IPS DF 19.7 (cell line): ENCODE data around the gene SHKBP1.
"Not testable (repeated sequence)": the region's sequence is repeated elsewhere in the genome, so short reads cannot be mapped to it uniquely, and the experiment has no call there.

ENCODE experiments used
- DNase-seq: peaks from one replicate; pipeline ENCODE4 v3.0.0-alpha.2; 2013; ENCODE audit warnings: low read depth, low spot score

SHKBP1 gene

DNA sequence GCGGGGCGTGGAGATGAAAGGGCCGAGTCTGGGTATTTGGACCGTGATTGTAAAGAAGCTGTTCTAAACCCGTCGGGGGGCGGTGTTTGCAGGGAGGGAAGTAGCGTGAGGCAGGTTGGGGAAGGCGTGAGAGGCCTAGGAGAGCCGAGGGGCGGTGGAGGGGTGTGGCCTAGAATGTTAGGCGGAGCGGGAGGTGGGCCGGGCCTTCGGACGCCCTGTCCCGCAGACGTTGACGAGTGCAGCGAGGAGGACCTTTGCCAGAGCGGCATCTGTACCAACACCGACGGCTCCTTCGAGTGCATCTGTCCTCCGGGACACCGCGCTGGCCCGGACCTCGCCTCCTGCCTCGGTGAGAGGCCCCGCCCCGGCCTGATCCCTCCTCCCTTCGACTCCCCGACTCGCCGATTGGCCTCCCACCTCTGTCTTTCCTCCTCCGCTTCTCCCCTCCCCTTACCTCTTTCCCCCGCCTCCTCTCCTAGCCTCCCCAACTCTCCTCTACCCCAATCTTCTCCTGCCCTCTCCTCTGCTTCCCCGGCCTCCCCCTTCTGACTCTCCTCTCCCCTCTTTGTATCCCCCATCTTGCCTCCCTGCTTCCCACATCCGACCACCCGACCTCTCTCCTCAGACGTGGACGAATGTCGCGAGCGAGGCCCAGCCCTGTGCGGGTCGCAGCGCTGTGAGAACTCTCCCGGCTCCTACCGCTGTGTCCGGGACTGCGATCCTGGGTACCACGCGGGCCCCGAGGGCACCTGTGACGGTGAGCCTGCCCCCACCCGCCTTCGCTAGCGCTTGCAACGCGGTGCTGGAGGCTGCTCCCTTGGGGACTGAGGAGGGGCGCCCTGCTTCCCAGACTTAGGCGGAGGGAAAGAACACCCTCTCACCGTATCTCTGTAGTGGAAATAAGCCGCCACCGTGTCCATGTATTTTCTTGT, 37.3 kb downstream of the SHKBP1 start:
- no peak for DNase-seq

- DNase-seq: no peak
These were observed 38.1 kb downstream of the SHKBP1 start for GRCh38 chr19:40614622-40615411.

DNA sequence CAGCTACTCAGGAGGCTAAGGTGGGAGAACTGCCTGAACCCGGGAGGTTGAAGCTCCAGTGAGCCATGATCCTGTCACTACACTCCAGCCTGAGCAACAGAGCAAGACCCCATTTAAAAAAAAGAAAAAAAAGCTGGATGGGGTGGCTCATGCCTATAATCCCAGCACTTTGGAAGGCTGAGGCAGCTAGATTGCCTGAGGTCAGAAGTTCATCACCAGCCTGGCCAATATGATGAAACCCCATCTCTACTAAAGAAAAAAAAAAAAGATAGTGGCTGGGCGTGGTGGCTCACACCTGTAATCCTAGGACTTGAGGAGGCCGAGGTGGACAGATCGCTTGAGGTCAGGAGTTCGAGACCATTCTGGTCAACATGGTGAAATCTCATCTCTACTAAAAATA, 39.5 kb downstream of the SHKBP1 start:
- no peak for DNase-seq

GRCh38 chr19:40616941-40617340, 40.3 kb downstream of the SHKBP1 start:
- no peak for DNase-seq

DNA sequence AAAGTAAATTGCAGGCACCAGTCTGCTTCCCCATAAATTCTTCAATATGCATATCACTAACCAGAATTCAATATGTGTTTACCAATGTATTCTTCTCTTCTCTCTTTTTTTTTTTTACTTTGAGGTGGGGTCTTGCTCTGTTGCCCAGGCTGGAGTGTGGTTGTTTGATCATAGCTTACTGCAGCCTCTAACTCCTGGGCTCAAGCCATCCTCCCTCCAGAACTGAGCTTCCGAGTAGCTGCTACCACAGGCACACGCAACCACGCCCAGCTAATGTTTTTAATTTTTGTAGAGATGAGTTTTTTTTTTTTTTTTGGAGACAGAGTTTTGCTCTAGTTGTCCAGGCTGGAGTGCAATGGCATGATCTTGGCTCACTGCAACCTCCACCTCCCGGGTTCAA, 41.3 kb downstream of the SHKBP1 start:
- no peak for DNase-seq

- no peak for DNase-seq
These were observed 42.9 kb downstream of the SHKBP1 start for GRCh38 chr19:40619333-40620160.

GRCh38 chr19:40620161-40620485, 43.5 kb downstream of the SHKBP1 start:
- DNase-seq: no peak

GRCh38 chr19:40621283-40621682, 44.6 kb downstream of the SHKBP1 start:
- DNase-seq: no peak

GRCh38 chr19:40621966-40622772, 45.5 kb downstream of the SHKBP1 start:
- no peak for DNase-seq

DNA sequence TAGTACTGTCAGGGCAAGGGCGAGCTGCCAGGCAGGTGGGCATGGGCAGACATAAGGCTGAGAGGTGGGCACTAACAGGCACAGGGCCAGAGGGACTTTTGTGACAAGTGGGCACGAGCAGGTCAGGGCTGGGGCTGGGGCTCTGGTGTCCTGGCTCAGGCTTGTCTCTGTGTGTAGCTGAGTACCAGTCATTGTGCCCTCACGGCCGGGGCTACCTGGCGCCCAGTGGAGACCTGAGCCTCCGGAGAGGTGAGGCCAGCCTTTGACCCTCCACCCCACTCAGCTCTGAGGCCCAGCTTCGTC, 46.1 kb downstream of the SHKBP1 start:
- no peak for DNase-seq

GRCh38 chr19:40623403-40624251, 47.0 kb downstream of the SHKBP1 start:
- no peak for DNase-seq

DNA sequence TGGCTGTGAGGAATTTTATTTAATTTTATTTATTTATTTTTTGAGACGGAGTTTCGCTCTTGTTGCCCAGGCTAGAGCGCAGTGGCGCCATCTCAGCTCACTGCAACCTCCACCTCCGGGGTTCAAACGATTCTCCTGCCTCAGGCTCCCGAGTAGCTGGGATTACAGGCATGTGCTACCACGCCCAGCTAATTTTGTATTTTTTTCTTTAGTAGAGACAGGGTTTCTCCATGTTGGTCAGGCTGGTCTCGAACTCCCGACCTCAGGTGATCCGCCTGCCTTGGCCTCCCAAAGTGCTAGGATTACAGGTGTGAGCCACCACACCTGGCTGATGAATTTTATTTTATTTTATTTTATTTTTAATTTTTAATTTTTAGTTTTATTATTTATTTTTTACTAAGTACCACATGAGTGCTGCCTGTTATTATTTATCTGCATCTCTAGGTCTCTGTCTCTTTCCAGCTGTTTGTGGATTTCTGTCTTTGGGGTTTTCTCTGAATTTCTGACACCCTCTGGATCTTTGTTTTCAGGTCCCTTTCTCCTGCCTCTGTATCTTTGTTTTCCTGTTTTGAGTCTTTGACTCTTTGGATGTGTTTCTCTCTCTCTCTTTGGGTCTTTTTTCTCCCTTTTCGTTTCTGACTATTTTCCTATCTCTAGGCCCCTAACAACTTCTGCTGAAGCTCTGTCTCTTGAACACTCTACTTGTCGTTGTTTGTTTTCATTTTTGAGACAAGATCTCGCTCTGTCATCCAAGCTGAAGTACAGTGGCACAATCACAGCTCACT, 47.9 kb downstream of the SHKBP1 start:
- not testable (repeated sequence) for DNase-seq

DNA sequence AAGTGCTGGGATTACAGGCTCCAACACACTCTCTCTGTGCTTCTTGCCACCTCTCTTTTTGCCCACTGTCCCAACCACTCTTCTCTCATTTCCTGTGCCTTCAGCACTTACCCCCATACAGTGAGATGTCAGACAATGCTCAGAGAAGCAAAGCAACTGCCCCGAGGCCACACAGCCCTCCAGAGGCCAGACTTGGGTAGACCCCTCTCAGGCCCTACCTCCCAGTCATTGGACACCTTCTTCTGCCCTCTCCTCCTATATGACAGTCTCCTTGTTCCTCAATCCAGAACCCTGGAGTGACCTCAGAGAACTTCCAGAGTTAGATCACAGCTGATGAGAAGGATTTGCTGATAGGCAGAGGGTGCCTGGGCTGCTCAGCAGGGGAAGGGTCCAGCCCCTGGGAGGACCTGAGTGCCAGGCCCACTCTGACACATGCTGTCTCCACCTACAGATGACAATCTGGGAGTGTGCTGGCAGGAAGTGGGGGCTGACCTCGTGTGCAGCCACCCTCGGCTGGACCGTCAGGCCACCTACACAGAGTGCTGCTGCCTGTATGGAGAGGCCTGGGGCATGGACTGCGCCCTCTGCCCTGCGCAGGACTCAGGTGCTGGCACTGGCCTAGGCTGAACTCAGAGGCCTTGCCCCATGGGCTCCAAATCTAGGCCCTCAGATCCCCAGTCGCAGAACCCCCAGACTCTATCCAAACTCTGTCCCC, 48.9 kb downstream of the SHKBP1 start:
- no peak for DNase-seq

DNA sequence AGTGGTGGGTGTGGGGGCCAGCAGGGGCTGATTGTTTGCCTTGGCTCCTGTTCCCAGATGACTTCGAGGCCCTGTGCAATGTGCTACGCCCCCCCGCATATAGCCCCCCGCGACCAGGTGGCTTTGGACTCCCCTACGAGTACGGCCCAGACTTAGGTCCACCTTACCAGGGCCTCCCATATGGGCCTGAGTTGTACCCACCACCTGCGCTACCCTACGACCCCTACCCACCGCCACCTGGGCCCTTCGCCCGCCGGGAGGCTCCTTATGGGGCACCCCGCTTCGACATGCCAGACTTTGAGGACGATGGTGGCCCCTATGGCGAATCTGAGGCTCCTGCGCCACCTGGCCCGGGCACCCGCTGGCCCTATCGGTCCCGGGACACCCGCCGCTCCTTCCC, 50.2 kb downstream of the SHKBP1 start:
- no peak for DNase-seq

DNA sequence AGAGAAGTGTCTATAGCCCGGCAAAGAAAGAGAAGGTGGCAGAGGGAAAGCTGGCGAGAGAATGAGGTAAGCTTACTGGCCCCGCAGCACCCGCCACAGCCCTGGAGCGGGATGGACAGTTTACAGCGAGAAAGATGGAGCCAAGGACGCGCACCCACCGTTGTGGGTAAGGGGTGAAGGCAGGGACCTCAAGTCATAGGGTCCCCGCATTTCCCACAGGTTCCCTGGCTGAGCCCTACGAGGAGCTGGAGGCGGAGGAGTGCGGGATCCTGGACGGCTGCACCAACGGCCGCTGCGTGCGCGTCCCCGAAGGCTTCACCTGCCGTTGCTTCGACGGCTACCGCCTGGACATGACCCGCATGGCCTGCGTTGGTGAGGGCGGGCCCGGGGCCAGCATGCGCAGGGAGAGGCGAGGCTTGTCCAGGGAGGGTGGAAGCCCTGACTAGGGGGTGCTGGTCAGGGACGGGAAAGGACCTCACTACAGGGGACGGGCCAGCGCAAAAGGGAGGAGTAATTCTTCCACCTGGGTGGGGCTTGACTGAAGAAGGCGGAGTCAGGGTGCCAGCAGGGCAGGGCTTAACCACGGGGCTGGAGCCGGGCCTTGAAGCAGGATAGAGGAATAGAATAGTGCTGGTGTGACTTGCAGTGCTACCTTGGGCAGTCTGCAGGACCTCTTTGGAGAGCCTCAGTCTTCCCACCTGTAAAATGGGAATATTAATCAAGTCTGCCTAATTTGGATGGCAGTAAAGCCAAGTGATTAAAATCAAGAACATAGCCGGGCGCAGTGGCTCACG, 51.0 kb downstream of the SHKBP1 start:
- no peak for DNase-seq

GRCh38 chr19:40629346-40629745, 52.7 kb downstream of the SHKBP1 start:
- no peak for DNase-seq

DNA sequence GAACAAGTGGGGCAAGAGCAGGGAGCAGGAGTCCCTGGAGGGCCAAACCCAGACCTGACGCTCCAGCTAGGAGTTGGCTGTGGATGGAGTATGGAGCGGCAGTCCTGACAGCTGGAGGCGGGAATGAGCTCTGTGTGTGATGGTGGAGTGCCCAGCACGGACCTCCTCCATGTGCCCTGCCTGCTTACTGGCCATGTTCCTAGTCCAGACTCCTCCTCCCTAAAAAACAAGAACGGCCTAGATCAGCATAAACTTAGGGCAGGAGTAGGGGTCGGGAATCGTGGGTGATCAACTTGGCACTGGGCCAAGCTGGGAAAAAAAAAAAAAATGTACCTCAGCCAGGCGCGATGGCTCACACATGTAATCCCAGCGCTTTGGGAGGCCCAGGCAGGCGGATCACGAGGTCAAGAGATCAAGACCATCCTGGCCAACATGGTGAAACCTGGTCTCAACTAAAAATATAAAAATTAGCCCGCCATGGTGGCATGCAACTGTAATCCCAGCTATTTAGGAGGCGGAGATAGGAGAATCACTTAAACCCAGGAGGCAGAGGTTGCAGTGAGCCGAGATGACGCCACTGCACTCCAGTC, 54.0 kb downstream of the SHKBP1 start:
- DNase-seq: no peak
